BLaER1 (cell line): ENCODE measurements around the gene DCUN1D4.

ENCODE experiments used
- H3K27ac ChIP-seq: shearing (Covaris generic); formaldehyde crosslinking; 2 replicates; pipeline ENCODE4 v1.8.1; 2022
- H3K27me3 ChIP-seq: shearing (Covaris generic); formaldehyde crosslinking; 2 replicates; pipeline ENCODE4 v1.8.1; 2022
- H3K36me3 ChIP-seq: shearing (Covaris generic); formaldehyde crosslinking; 2 replicates; pipeline ENCODE4 v1.8.1; 2022
- H3K4me1 ChIP-seq: shearing (Covaris generic); formaldehyde crosslinking; 2 replicates; pipeline ENCODE4 v1.8.1; 2022
- H3K4me2 ChIP-seq: shearing (Covaris generic); formaldehyde crosslinking; 2 replicates; pipeline ENCODE4 v1.8.1; 2022
- H3K4me3 ChIP-seq: shearing (Covaris generic); formaldehyde crosslinking; 2 replicates; pipeline ENCODE4 v1.8.1; 2022
- H3K9ac ChIP-seq: shearing (Covaris generic); formaldehyde crosslinking; 2 replicates; pipeline ENCODE4 v1.8.1; 2022
- H3K9me3 ChIP-seq: shearing (Covaris generic); formaldehyde crosslinking; 2 replicates; pipeline ENCODE4 v1.8.1; 2022
- H4K20me1 ChIP-seq: shearing (Covaris generic); formaldehyde crosslinking; 2 replicates; pipeline ENCODE4 v1.8.1; 2022
- Cebpa-rat ChIP-seq: shearing (Covaris generic); IDR thresholded peaks from 2 replicates; pipeline ENCODE4 v1.8.1; 2022

The DCUN1D4 gene

GRCh38 chr4:51943221-51943620 is 100.3 kb downstream of the DCUN1D4 start:
- Histone ChIP-seq H3K9me3 (peaks cover 3% of the 10 kb centered on the region; the same call in 1 of the 2 replicates), H3K4me1 (no peaks in the 10 kb centered on the region), H3K4me2 (no peak overlapping the region), H3K4me3 (no peak overlapping the region), H3K27me3 (no peaks in the 10 kb centered on the region), H3K36me3 (no peaks in the 10 kb centered on the region), H3K9ac (no peak overlapping the region), H3K27ac (no peak overlapping the region), H4K20me1 (no peaks in the 10 kb centered on the region)
- no peak for TF ChIP-seq Cebpa-rat

DNA sequence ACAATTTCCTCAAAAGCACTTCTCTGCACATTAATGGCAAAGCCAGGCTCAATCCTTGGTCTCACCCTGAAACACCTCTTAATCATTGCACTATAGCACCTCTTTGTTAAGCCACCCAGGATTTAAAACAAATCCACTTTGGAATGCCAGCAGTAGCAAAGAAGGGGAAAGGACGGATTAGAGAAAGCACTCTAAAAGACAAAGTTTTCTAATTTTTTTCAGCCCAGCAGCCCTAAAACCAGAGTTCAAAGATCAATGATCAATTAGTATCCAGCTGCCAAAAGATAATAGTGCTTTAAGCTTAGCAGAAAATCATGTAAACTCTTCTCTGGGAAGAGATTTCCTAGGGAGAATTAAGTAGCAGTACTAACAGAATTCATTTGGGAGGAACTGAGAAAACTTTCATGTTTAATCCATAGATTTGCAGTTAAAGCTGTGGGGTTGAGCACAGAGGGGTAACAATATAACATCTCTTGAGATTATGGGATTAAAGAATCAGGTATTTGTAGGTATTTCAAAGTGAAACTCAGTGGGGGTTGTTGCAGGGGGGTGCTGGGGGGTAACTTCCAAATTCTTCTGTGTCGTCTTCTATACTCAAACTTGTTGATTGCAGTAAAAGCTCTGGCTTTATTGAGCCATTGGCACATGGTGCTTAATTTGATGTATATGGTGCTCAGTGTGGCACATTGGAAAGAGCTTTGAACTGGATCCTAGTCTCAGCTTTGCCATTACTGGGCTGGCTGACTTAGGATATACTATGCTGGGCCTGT is 115.4 kb downstream of the DCUN1D4 start:
- no peaks in the 10 kb centered on the region for H3K9me3 ChIP-seq
- no peak overlapping the region for H3K4me2 ChIP-seq
- no peak overlapping the region for H3K4me3 ChIP-seq
- no peaks in the 10 kb centered on the region for H3K36me3 ChIP-seq
- no peaks in the 10 kb centered on the region for H4K20me1 ChIP-seq
- H3K4me1 ChIP-seq: no peaks in the 10 kb centered on the region
- H3K27me3 ChIP-seq: no peaks in the 10 kb centered on the region
- TF ChIP-seq Cebpa-rat: no peak
- no peak overlapping the region for H3K9ac ChIP-seq
- H3K27ac ChIP-seq: no peak overlapping the region

DNA sequence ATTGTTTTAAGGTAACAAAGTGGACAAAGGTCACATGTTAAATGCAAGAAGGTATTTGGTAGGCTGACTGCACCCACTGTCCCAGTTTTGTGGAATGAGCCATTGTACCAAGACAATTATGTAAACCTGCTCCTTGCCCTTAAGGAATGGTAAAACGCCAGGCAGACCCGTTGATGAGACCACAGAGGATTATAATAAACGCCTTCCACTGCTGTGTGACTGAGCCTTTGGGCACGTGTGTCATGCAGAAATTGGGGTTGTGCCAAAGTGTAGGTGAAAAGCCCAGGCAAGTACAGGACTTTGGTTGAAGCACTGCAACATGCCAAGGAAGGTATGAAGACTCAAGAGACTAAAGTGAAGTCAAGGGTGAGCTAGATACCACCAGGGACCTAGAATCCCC is 117.5 kb downstream of the DCUN1D4 start:
- Histone ChIP-seq H3K4me2 (no peak overlapping the region), H3K9ac (no peak overlapping the region), H3K36me3 (no peaks in the 10 kb centered on the region), H3K9me3 (no peaks in the 10 kb centered on the region), H4K20me1 (no peaks in the 10 kb centered on the region), H3K27me3 (no peaks in the 10 kb centered on the region), H3K27ac (no peak overlapping the region), H3K4me3 (no peak overlapping the region), H3K4me1 (no peaks in the 10 kb centered on the region)
- TF ChIP-seq Cebpa-rat: no peak

DNA sequence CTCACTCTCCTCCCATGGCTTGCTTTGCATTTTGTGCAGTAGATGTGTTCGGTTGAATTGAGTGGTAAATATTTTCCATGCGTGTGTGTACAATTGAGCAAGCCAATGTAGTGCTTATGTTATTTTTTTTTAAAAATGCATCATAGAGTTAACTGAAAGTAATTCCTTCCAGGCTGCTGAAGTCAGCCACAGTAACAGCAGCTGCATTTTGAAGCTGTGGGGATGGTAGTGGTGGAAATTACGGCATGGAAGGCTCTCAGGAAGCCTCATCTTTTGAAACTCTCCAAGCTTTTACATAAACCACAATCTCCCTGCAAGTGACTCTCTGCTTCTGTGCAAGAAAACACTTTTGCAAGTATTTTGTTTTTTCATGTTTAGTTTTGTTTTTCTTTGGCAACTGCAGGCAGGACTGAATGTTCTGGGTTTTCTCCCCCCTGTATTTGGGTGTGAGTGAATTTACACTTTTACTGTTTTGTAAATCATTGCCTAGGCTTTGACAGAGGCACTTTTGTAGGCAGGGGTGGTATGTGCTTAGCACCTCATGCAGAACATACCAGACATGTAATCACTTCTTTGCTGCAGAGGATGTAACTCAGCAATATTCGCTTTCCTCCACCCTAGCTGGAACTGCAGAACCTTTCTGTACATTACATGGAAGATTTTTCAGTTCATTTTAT is 121.0 kb downstream of the DCUN1D4 start:
- Histone ChIP-seq H3K4me1 (no peaks in the 10 kb centered on the region), H3K4me3 (no peak overlapping the region), H3K9ac (no peak overlapping the region), H3K36me3 (no peaks in the 10 kb centered on the region), H3K4me2 (no peak overlapping the region), H4K20me1 (no peaks in the 10 kb centered on the region), H3K9me3 (peaks cover 3% of the 10 kb centered on the region; the same call in 1 of the 2 replicates), H3K27ac (no peak overlapping the region), H3K27me3 (no peaks in the 10 kb centered on the region)
- no peak for TF ChIP-seq Cebpa-rat

DNA sequence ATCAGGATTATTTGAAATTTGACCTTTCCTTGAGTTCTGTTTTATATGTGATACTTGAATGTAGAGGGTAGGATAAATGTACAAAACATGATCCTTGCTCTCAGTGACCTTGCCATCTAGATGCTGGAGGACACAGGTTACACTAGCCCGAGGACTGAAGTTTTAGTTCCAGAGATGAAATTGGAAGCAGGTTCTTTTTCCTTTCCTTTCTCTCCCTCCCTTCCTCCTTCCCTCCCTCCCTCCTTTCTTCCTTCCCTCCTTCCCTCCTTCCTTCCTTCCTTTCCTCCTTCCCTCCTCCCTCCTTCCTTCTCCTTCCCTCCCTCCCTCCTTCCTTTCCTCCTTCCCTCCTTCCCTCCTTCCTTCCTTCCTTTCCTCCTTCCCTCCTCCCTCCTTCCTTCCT is 122.9 kb downstream of the DCUN1D4 start:
- H3K9ac ChIP-seq: no peak overlapping the region
- no peak overlapping the region for H3K27ac ChIP-seq
- no peak for TF ChIP-seq Cebpa-rat
- H3K27me3 ChIP-seq: no peaks in the 10 kb centered on the region
- no peaks in the 10 kb centered on the region for H3K36me3 ChIP-seq
- H3K4me3 ChIP-seq: no peak overlapping the region
- H3K9me3 ChIP-seq: peaks cover 3% of the 10 kb centered on the region; the same call in 1 of the 2 replicates
- H3K4me2 ChIP-seq: no peak overlapping the region
- H3K4me1 ChIP-seq: no peaks in the 10 kb centered on the region
- H4K20me1 ChIP-seq: no peaks in the 10 kb centered on the region
